ENCODE data around the gene SSU72. TPM values are rescaled to one million over a fixed set of nuclear protein-coding genes. Genes with fewer than 3 reads are reported as not detected.
"Not testable (repeated sequence)": the region's sequence is repeated elsewhere in the genome, so short reads cannot be mapped to it uniquely, and the experiment has no call there.

Gene SSU72
- polyA plus RNA-seq, 3 donors: 63.1 to 139 (median 133) TPM

DNA sequence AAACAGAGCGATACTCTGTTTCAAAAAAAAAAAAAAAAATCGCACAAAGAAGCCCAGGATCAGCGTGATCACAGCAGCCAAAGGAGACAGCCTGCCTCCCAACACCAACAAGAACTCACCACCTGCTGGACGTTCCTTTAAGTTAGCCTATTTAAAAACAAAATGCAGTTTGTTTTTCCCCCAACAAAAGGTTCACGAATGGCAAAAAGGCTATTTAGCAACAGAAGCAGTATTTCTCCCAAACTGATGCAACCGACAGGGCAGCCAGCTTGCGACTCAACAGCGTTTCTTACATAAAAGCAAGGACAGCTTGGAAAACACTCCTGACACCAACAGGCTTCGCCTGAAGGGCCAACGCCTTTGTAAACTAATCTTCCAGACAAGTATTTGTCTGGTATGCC lies 6.8 kb downstream of the SSU72 start:
- WGBS, 3 donors: 60 to 71% (median 69%) methylated on average over 10 of the region's 10 CpGs
- no peak overlapping the region for H3K27ac ChIP-seq (ENCODE audit: low read depth, low read length)

DNA sequence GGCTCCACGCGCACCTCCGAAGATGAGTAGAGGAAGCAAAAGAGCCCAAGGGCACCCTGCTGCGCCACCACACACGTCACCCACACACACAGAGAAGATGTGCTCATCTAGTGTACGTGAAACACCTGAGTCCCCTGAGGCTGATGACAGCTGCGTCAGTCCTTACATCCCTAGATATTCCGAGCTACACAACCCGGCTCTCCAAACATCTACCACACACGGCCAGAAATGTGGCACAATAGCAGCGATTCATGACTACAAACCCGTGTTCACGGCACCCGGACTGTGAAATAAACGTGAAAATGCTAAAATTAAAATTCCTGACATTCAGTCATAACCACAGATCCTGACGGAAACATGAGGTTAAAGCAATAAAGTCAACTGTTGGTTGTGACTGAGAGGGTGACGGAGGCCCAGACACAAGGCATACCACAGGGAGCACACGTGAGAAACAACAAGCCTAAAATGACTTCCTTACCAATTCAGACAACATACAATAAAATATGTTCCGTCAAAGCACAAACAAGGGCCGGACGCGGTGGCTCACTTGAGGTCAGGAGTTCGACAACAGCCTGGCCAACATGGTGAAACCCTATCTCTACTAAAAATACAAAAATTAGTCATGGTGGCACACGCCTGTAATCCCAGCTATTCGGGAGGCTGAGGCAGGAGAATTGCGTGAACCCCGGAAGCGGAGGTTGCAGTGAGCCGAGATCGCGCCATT lies 7.3 kb downstream of the SSU72 start:
- WGBS, 3 donors: 78 to 87% (median 86%) methylated on average over 31 of the region's 31 CpGs
- H3K27ac ChIP-seq (ENCODE audit: low read depth, low read length): no peak overlapping the region

GRCh38 chr1:1565340-1565739 lies 9.3 kb downstream of the SSU72 start:
- 78 to 83% (median 83%) methylated on average over 10 of the region's 10 CpGs for WGBS, 3 donors
- H3K27ac ChIP-seq (ENCODE audit: low read depth, low read length): no peak overlapping the region

DNA sequence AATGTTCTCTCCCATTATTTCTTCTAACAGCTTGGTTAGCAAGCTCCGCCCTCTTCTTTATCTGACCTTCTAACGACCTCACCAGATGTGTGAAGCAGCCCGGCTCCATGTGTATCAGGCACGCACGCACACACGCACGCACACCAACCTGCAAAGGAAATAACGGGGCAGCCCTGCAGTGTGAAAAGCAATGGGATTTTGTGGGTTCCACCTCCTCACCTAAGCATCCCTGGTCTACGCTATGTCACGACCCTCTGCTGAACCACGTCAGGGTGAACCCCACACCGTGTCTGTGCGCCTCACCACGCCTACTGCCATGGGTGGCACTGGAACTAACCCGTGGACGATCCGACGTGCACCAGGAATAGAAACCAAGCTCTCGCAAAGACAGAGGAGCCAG lies 10.4 kb downstream of the SSU72 start:
- 80 to 89% (median 88%) methylated on average over 19 of the region's 19 CpGs for WGBS, 3 donors
- H3K27ac ChIP-seq (ENCODE audit: low read depth, low read length): no peak overlapping the region

DNA sequence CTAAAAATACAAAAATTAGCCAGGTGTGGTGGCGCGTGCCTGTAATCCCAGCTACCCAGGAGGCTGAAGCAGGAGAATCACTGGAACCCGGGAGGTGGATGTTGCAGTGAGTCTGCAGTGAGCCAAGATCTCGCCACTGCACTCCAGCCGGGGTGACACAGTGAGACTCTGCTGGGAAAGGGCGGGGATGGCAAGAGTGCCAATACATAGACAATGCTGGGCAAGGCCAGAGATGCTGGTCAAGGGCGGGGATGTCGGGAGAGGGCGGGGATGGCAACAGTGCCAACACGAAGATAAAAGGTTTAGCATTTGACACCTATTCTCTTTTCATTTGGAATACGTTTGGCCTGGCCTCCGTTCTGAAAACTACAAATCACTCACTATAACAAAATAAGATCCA lies 11.0 kb downstream of the SSU72 start:
- 90 to 94% (median 91%) methylated on average over 12 of the region's 12 CpGs for WGBS, 3 donors
- H3K27ac ChIP-seq (ENCODE audit: low read depth, low read length): no peak overlapping the region

GRCh38 chr1:1562556-1563195 lies 12.0 kb downstream of the SSU72 start:
- H3K27ac ChIP-seq (ENCODE audit: low read depth, low read length): no peak overlapping the region

GRCh38 chr1:1561801-1562470 lies 12.7 kb downstream of the SSU72 start:
- 86 to 94% (median 93%) methylated on average over 15 of the region's 15 CpGs for WGBS, 3 donors
- H3K27ac ChIP-seq (ENCODE audit: low read depth, low read length): no peak overlapping the region

More at GRCh38 chr1:1562556-1563195, 12.0 kb downstream of the SSU72 start:
- WGBS, 3 donors: 91 to 93% (median 92%) methylated on average over 21 of the region's 21 CpGs

GRCh38 chr1:1560178-1560577 lies 14.5 kb downstream of the SSU72 start:
- 88 to 93% (median 88%) methylated on average over 9 of the region's 9 CpGs for WGBS, 3 donors
- no peak overlapping the region for H3K27ac ChIP-seq (ENCODE audit: low read depth, low read length)

DNA sequence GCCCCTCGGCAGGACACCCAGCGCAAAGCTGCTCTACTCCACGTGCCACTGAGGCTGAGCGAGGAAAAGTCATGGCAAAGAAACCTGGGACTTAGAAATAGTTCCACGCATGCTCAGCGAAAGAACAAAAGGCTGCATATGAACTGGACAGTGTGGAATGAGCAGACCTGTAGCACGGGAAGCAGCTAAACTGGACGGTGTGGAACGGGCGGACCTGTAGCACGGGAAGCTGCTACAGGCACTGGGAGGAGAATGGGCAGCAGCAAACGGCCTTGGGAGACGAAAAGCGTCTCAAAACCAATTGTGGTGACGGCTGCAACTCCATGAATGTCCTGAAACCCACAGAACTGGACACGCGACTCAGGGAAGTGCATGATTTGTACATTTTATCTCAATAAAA lies 15.6 kb downstream of the SSU72 start:
- no peak overlapping the region for H3K27ac ChIP-seq (ENCODE audit: low read depth, low read length)
- 54 to 84% (median 82%) methylated on average over 17 of the region's 17 CpGs for WGBS, 3 donors

- WGBS, 3 donors: 61 to 71% (median 65%) methylated on average over 4 of the region's 4 CpGs
- H3K27ac ChIP-seq (ENCODE audit: low read depth, low read length): no peak overlapping the region
These were observed 16.1 kb downstream of the SSU72 start for GRCh38 chr1:1558591-1558990.

GRCh38 chr1:1557688-1558087 lies 17.0 kb downstream of the SSU72 start:
- WGBS, 3 donors: 94 to 95% (median 94%) methylated on average over 7 of the region's 7 CpGs
- not testable (repeated sequence) for H3K27ac ChIP-seq (ENCODE audit: low read depth, low read length)

DNA sequence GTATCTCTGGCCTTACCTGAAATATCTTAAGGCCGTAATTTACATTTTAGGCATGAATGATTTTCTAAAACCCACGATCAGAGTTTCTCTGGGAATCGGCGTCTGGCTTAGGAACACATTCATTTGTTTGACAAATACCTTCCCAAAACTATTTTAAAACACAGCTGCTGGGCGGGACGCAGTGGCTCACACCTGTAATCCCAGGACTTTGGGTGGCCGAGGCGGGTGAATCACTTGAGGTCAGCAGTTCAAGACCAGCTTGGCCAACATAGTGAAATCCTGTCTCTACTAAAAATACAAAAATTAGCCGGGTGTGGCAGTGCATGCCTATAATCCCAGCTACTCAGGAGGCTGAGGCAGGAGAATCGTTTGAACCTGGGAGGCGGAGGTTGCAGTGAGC lies 17.7 kb downstream of the SSU72 start:
- 90 to 95% (median 94%) methylated on average over 11 of the region's 11 CpGs for WGBS, 3 donors
- H3K27ac ChIP-seq (ENCODE audit: low read depth, low read length): not testable (repeated sequence)

- WGBS, 3 donors: 85 to 94% (median 88%) methylated on average over 6 of the region's 6 CpGs
These were observed 18.2 kb downstream of the SSU72 start for GRCh38 chr1:1556505-1556904.

DNA sequence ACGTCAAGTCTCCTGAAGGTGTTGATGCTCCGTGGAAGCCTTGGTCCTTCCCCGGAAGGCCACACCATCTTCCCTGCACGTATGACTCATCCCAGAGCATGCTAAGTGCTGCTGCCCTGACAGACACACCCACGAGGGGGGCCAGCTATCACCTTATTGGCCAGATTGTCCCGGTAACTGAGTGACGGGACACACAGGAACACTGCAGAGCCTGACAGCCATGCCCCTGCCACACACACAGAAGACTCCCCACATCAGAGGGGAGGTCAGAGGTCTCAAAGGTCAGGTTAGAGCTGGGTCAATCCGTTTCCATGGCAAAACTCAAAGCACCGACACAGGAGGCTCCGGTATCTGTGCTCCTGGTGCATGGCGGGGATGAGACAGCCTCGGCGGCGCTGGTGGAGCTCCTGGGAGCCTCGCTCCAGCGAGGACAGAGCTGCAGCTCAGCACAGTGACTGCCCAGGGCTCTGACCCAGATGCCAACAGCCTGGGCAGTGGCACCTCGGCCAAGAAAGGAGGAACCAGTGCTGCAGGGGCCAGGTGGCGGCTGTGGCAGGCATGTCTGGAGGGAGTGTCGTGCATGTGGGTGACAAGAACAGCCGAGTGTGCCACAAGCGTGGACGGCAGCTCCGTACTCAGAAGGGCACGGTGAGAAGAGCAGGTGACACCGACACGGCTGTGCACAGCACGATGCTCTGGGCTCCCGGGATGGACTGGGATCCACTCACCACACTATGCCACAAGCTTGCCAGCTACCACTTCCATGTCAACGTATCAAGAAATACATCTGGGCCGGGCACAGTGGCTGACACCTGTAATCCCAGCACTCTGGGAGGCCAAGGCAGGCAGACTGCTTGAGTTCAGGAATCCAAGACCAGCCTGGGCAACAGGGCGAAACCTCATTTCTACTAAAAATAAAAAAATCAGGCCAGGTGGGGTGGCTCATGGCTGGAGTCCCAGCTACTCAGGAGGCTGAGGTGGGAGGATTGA lies 19.4 kb downstream of the SSU72 start:
- no peak overlapping the region for H3K27ac ChIP-seq (ENCODE audit: low read depth, low read length)

More at GRCh38 chr1:1556505-1556904, 18.2 kb downstream of the SSU72 start:
- no peak overlapping the region for H3K27ac ChIP-seq (ENCODE audit: low read depth, low read length)

GRCh38 chr1:1554550-1554925 lies 20.1 kb downstream of the SSU72 start:
- no peak overlapping the region for H3K27ac ChIP-seq (ENCODE audit: low read depth, low read length)
- whole genome bisulfite sequencing, 3 donors: 67 to 85% (median 80%) methylated on average over 12 to 13 of the region's 13 CpGs

More for the DNA sequence above, 19.4 kb downstream of the SSU72 start:
- 74 to 78% (median 75%) methylated on average over 31 of the region's 31 CpGs for WGBS, 3 donors

GRCh38 chr1:1553821-1554494 lies 20.7 kb downstream of the SSU72 start:
- H3K27ac ChIP-seq (ENCODE audit: low read depth, low read length): no peak overlapping the region
- 86 to 91% (median 89%) methylated on average over 34 to 35 of the region's 35 CpGs for whole genome bisulfite sequencing, 3 donors

- no peak overlapping the region for H3K27ac ChIP-seq (ENCODE audit: low read depth, low read length)
- WGBS, 3 donors: 66 to 86% (median 80%) methylated on average over 9 to 10 of the region's 10 CpGs
These were observed 22.4 kb downstream of the SSU72 start for GRCh38 chr1:1552263-1552639.
